SKM-1 (cell line): ENCODE results near the gene DYNC2H1.

ENCODE experiments used
- DNase-seq: peaks from one replicate; lab custom pipeline; 2025; ENCODE audit not compliant: unreplicated experiment; lab: John Stamatoyannopoulos, UW

Gene DYNC2H1

GRCh38 chr11:103266167-103266831, 157.1 kb downstream of the DYNC2H1 start:
- DNase-seq: no peak

- no peak for DNase-seq
These were observed 163.7 kb downstream of the DYNC2H1 start for GRCh38 chr11:103272876-103273275.

- no peak for DNase-seq
These were observed 164.8 kb downstream of the DYNC2H1 start for GRCh38 chr11:103274025-103274424.

GRCh38 chr11:103279821-103280220, 170.6 kb downstream of the DYNC2H1 start:
- no peak for DNase-seq

GRCh38 chr11:103281301-103281700, 172.1 kb downstream of the DYNC2H1 start:
- DNase-seq: no peak

- no peak for DNase-seq
These were observed 175.0 kb downstream of the DYNC2H1 start for GRCh38 chr11:103284260-103284659.

- DNase-seq: no peak
These were observed 185.3 kb downstream of the DYNC2H1 start for GRCh38 chr11:103294516-103294915.

- no peak for DNase-seq
These were observed 186.5 kb downstream of the DYNC2H1 start for GRCh38 chr11:103295704-103296103.

GRCh38 chr11:103297900-103298299, 188.7 kb downstream of the DYNC2H1 start:
- DNase-seq: no peak

GRCh38 chr11:103315248-103315647, 206.0 kb downstream of the DYNC2H1 start:
- DNase-seq: no peak

GRCh38 chr11:103317118-103317517, 207.9 kb downstream of the DYNC2H1 start:
- no peak for DNase-seq

- DNase-seq: no peak
These were observed 213.6 kb downstream of the DYNC2H1 start for GRCh38 chr11:103322821-103323220.

- no peak for DNase-seq
These were observed 216.5 kb downstream of the DYNC2H1 start for GRCh38 chr11:103325686-103326069.

- DNase-seq: peak; percentile 67
These were observed 217.0 kb downstream of the DYNC2H1 start for GRCh38 chr11:103326070-103326794.

- DNase-seq: no peak
These were observed 218.5 kb downstream of the DYNC2H1 start for GRCh38 chr11:103327721-103328120.

GRCh38 chr11:103332409-103332808, 223.2 kb downstream of the DYNC2H1 start:
- no peak for DNase-seq

- DNase-seq: no peak
These were observed 229.6 kb downstream of the DYNC2H1 start for GRCh38 chr11:103338621-103339484.

- no peak for DNase-seq
These were observed 230.2 kb downstream of the DYNC2H1 start for GRCh38 chr11:103339485-103339857.

- no peak for DNase-seq
These were observed 231.7 kb downstream of the DYNC2H1 start for GRCh38 chr11:103340956-103341355.

- DNase-seq: no peak
These were observed 235.7 kb downstream of the DYNC2H1 start for GRCh38 chr11:103344886-103345285.

- no peak for DNase-seq
These were observed 240.4 kb downstream of the DYNC2H1 start for GRCh38 chr11:103349595-103349994.

- no peak for DNase-seq
These were observed 245.4 kb downstream of the DYNC2H1 start for GRCh38 chr11:103354656-103355055.
